Stimulated activated CD8-positive, alpha-beta memory T cell treated with anti-CD3 and anti-CD28 coated beads, Interleukin-15, amount 100 ng/mL, for 1 hour (primary cell): ENCODE data around the gene MOAP1.
"Not testable (repeated sequence)": the region's sequence is repeated elsewhere in the genome, so short reads cannot be mapped to it uniquely, and the experiment has no call there.

Experiments
- DNase-seq: peaks from one replicate; pipeline ENCODE4 v3.0.0-alpha.2; 2020; ENCODE audit warnings: low read depth

The MOAP1 gene

GRCh38 chr14:93183596-93184317, 940 bp downstream of the MOAP1 start:
- DNase-seq = no peak

GRCh38 chr14:93175492-93175891, 9.2 kb downstream of the MOAP1 start:
- DNase-seq = no peak

GRCh38 chr14:93174731-93175130, 10.0 kb downstream of the MOAP1 start:
- DNase-seq = not testable (repeated sequence)

GRCh38 chr14:93173943-93174395, 10.7 kb downstream of the MOAP1 start:
- DNase-seq = no peak

GRCh38 chr14:93171376-93171775, 13.3 kb downstream of the MOAP1 start:
- DNase-seq = no peak

GRCh38 chr14:93170141-93170540, 14.6 kb downstream of the MOAP1 start:
- not testable (repeated sequence) for DNase-seq

GRCh38 chr14:93169619-93170018, 15.1 kb downstream of the MOAP1 start:
- not testable (repeated sequence) for DNase-seq

- DNase-seq = not testable (repeated sequence)
Observed at GRCh38 chr14:93168610-93169009, 16.1 kb downstream of the MOAP1 start.

- not testable (repeated sequence) for DNase-seq
Observed at GRCh38 chr14:93165271-93166265, 19.1 kb downstream of the MOAP1 start.

GRCh38 chr14:93163564-93163963, 21.1 kb downstream of the MOAP1 start:
- DNase-seq = no peak

- no peak for DNase-seq
Observed at GRCh38 chr14:93161411-93161940, 23.2 kb downstream of the MOAP1 start.

- DNase-seq = no peak
Observed at GRCh38 chr14:93160353-93160801, 24.3 kb downstream of the MOAP1 start.

GRCh38 chr14:93159625-93160352, 24.9 kb downstream of the MOAP1 start:
- DNase-seq = not testable (repeated sequence)

- not testable (repeated sequence) for DNase-seq
Observed at GRCh38 chr14:93158349-93158748, 26.3 kb downstream of the MOAP1 start.

GRCh38 chr14:93156693-93157369, 27.9 kb downstream of the MOAP1 start:
- no peak for DNase-seq

- DNase-seq = no peak
Observed at GRCh38 chr14:93155667-93156066, 29.0 kb downstream of the MOAP1 start.

- no peak for DNase-seq
Observed at GRCh38 chr14:93153121-93153520, 31.6 kb downstream of the MOAP1 start.

- DNase-seq = no peak
Observed at GRCh38 chr14:93150227-93151208, 34.2 kb downstream of the MOAP1 start.

GRCh38 chr14:93148979-93149378, 35.7 kb downstream of the MOAP1 start:
- no peak for DNase-seq

GRCh38 chr14:93146119-93146518, 38.6 kb downstream of the MOAP1 start:
- DNase-seq = no peak
